ENCODE data around the gene SELENOF. TPM values are rescaled to one million over a fixed set of nuclear protein-coding genes. Genes with fewer than 3 reads are reported as not detected.

The SELENOF gene
- total RNA-seq: 100 to 1,000 TPM; 140 to 141 TPM

- CTCF ChIA-PET: interaction anchor here (0.6 to 3.3 kb wide), 10 partner anchors 10 to 210 kb away, joined by 3 to 21 read pairs (median 4); partner anchors contain the start of gene SH3GLB1
- Mint-ChIP-seq H3K36me3 (ENCODE audit: low read depth) (peaks cover 25% of the 10 kb centered on the region), H3K4me3 (no peak within 1 kb of the TSS), H3K27me3 (no peaks in the 10 kb centered on the region), H3K9me3 (ENCODE audit: low read depth) (no peaks in the 10 kb centered on the region), H3K27ac (no peak within 1 kb of the TSS), H3K4me1 (peaks cover 39% of the 10 kb centered on the region)
- DNase-seq (peak; percentile 99), ATAC-seq (peak; percentile 94)
- POLR2A ChIA-PET: interaction anchor here (0.7 to 3.0 kb wide), 4 partner anchors 131 to 518 kb away, joined by 3 to 18 read pairs (median 4); partner anchors contain the start of gene ODF2L
- intact Hi-C loops (cut with DNase I, micrococcal nuclease): loop anchor here (1.0 to 5.0 kb wide), 10 partner anchors 131 to 1771 kb away; partner anchors contain the start of genes PKN2 (in 2 of the 2), SH3GLB1 (in 2 of the 2), BCL10 (in 1 of the 2) and ODF2L (in 1 of the 2)
These were observed at the start of gene SELENOF for GRCh38 chr1:86913896-86914600. TSS of gene SELENOF (minus strand) at chr1:86914126. CDS start at chr1:86914111, 15 bp downstream.

GRCh38 chr1:86960548-86960947 lies 46.6 kb upstream of the SELENOF start:
- Mint-ChIP-seq H3K4me3 (no peak overlapping the region), H3K27me3 (no peaks in the 10 kb centered on the region), H3K9me3 (ENCODE audit: low read depth) (no peaks in the 10 kb centered on the region), H3K36me3 (ENCODE audit: low read depth) (no peaks in the 10 kb centered on the region), H3K27ac (no peak overlapping the region), H3K4me1 (no peaks in the 10 kb centered on the region)
- ChIA-PET POLR2A (interaction anchor here (0.6 kb wide), 1 partner anchor 770 kb away, joined by 3 read pairs; no protein-coding TSS in a partner anchor), CTCF (no interaction called here)
- DNase-seq (no peak), ATAC-seq (no peak)
- intact Hi-C loops (cut with DNase I, micrococcal nuclease): no loop called here

- peaks cover 5% of the 10 kb centered on the region for H3K4me1 Mint-ChIP-seq
- ATAC-seq: no peak
- POLR2A ChIA-PET: interaction anchor here (0.6 to 0.7 kb wide), 2 partner anchors 59 to 172 kb away, joined by 3 to 6 read pairs; no protein-coding TSS in a partner anchor
- H3K27me3 Mint-ChIP-seq: no peaks in the 10 kb centered on the region
- no peak overlapping the region for H3K27ac Mint-ChIP-seq
- CTCF ChIA-PET: interaction anchor here (0.9 kb wide), 1 partner anchor 87 kb away, joined by 3 read pairs; no protein-coding TSS in a partner anchor
- no peak for DNase-seq
- H3K9me3 Mint-ChIP-seq (ENCODE audit: low read depth): no peaks in the 10 kb centered on the region
- no peak overlapping the region for H3K4me3 Mint-ChIP-seq
- no peaks in the 10 kb centered on the region for H3K36me3 Mint-ChIP-seq (ENCODE audit: low read depth)
- intact Hi-C loops (cut with DNase I, micrococcal nuclease): no loop called here
These were observed 43.3 kb upstream of the SELENOF start for GRCh38 chr1:86957221-86957620.

- no peak for DNase-seq
- intact Hi-C loops (cut with DNase I, micrococcal nuclease): no loop called here
- ATAC-seq: no peak
- CTCF ChIA-PET: interaction anchor here (0.8 to 1.1 kb wide), 2 partner anchors 42 to 77 kb away, joined by 3 read pairs; no protein-coding TSS in a partner anchor
- H3K36me3 Mint-ChIP-seq (ENCODE audit: low read depth): no peaks in the 10 kb centered on the region
- H3K27me3 Mint-ChIP-seq: no peaks in the 10 kb centered on the region
- H3K4me1 Mint-ChIP-seq: peaks cover 5% of the 10 kb centered on the region
- no peak overlapping the region for H3K4me3 Mint-ChIP-seq
- no peaks in the 10 kb centered on the region for H3K9me3 Mint-ChIP-seq (ENCODE audit: low read depth)
- no peak overlapping the region for H3K27ac Mint-ChIP-seq
- POLR2A ChIA-PET: no interaction called here
These were observed 42.3 kb upstream of the SELENOF start for GRCh38 chr1:86956221-86956620.

GRCh38 chr1:86955678-86956077 lies 41.8 kb upstream of the SELENOF start:
- intact Hi-C loops (cut with DNase I, micrococcal nuclease): no loop called here
- Mint-ChIP-seq H3K9me3 (ENCODE audit: low read depth) (no peaks in the 10 kb centered on the region), H3K27ac (no peak overlapping the region), H3K4me1 (peaks cover 5% of the 10 kb centered on the region), H3K36me3 (ENCODE audit: low read depth) (no peaks in the 10 kb centered on the region), H3K27me3 (no peaks in the 10 kb centered on the region), H3K4me3 (no peak overlapping the region)
- POLR2A ChIA-PET: no interaction called here
- DNase-seq (no peak), ATAC-seq (no peak)
- CTCF ChIA-PET: interaction anchor here (0.8 to 1.1 kb wide), 2 partner anchors 42 to 78 kb away, joined by 3 read pairs; no protein-coding TSS in a partner anchor

- DNase-seq (no peak), ATAC-seq (no peak)
- Mint-ChIP-seq H3K9me3 (ENCODE audit: low read depth) (no peaks in the 10 kb centered on the region), H3K27me3 (no peaks in the 10 kb centered on the region), H3K4me3 (no peak overlapping the region), H3K4me1 (peaks cover 5% of the 10 kb centered on the region), H3K27ac (no peak overlapping the region), H3K36me3 (ENCODE audit: low read depth) (no peaks in the 10 kb centered on the region)
- CTCF ChIA-PET: interaction anchor here (1.0 kb wide), 1 partner anchor 19 kb away, joined by 3 read pairs; no protein-coding TSS in a partner anchor
- intact Hi-C loops (cut with DNase I, micrococcal nuclease): no loop called here
- POLR2A ChIA-PET: no interaction called here
These were observed 39.2 kb upstream of the SELENOF start for GRCh38 chr1:86953167-86953566.

GRCh38 chr1:86951430-86951829 lies 37.5 kb upstream of the SELENOF start:
- H3K27ac Mint-ChIP-seq: no peak overlapping the region
- intact Hi-C loops (cut with DNase I, micrococcal nuclease): no loop called here
- H3K4me1 Mint-ChIP-seq: peaks cover 5% of the 10 kb centered on the region
- H3K4me3 Mint-ChIP-seq: no peak overlapping the region
- H3K9me3 Mint-ChIP-seq (ENCODE audit: low read depth): no peaks in the 10 kb centered on the region
- ChIA-PET POLR2A (no interaction called here), CTCF (no interaction called here)
- no peak for DNase-seq
- no peaks in the 10 kb centered on the region for H3K27me3 Mint-ChIP-seq
- no peaks in the 10 kb centered on the region for H3K36me3 Mint-ChIP-seq (ENCODE audit: low read depth)
- no peak for ATAC-seq

- Mint-ChIP-seq H3K27me3 (no peaks in the 10 kb centered on the region), H3K36me3 (ENCODE audit: low read depth) (no peaks in the 10 kb centered on the region), H3K4me3 (no peak overlapping the region), H3K9me3 (ENCODE audit: low read depth) (no peaks in the 10 kb centered on the region), H3K4me1 (peaks cover 5% of the 10 kb centered on the region), H3K27ac (no peak overlapping the region)
- CTCF ChIA-PET: no interaction called here
- intact Hi-C loops (cut with DNase I, micrococcal nuclease): no loop called here
- POLR2A ChIA-PET: no interaction called here
- no peak for ATAC-seq
- DNase-seq: no peak
These were observed 36.9 kb upstream of the SELENOF start for GRCh38 chr1:86950712-86951419.

- ATAC-seq (no peak), DNase-seq (no peak)
- no peaks in the 10 kb centered on the region for H3K9me3 Mint-ChIP-seq (ENCODE audit: low read depth)
- H3K27ac Mint-ChIP-seq: no peak overlapping the region
- POLR2A ChIA-PET: no interaction called here
- H3K4me3 Mint-ChIP-seq: no peak overlapping the region
- no peaks in the 10 kb centered on the region for H3K36me3 Mint-ChIP-seq (ENCODE audit: low read depth)
- intact Hi-C loops (cut with DNase I, micrococcal nuclease): no loop called here
- H3K4me1 Mint-ChIP-seq: no peaks in the 10 kb centered on the region
- no peaks in the 10 kb centered on the region for H3K27me3 Mint-ChIP-seq
- CTCF ChIA-PET: interaction anchor here (0.9 kb wide), 1 partner anchor 9 kb away, joined by 3 read pairs; no protein-coding TSS in a partner anchor
These were observed 34.3 kb upstream of the SELENOF start for GRCh38 chr1:86948212-86948611.

GRCh38 chr1:86942743-86943142 lies 28.8 kb upstream of the SELENOF start:
- no peaks in the 10 kb centered on the region for H3K9me3 Mint-ChIP-seq (ENCODE audit: low read depth)
- ATAC-seq: no peak
- H3K27ac Mint-ChIP-seq: no peak overlapping the region
- intact Hi-C loops (cut with DNase I, micrococcal nuclease): no loop called here
- CTCF ChIA-PET: interaction anchor here (0.7 to 1.2 kb wide), 3 partner anchors 23 to 495 kb away, joined by 3 to 4 read pairs (median 3); no protein-coding TSS in a partner anchor
- no peaks in the 10 kb centered on the region for H3K36me3 Mint-ChIP-seq (ENCODE audit: low read depth)
- no peaks in the 10 kb centered on the region for H3K27me3 Mint-ChIP-seq
- DNase-seq: no peak
- H3K4me3 Mint-ChIP-seq: no peak overlapping the region
- peaks cover 7% of the 10 kb centered on the region for H3K4me1 Mint-ChIP-seq
- POLR2A ChIA-PET: no interaction called here

- intact Hi-C loops (cut with DNase I, micrococcal nuclease): no loop called here
- Mint-ChIP-seq H3K4me1 (peaks cover 7% of the 10 kb centered on the region), H3K27me3 (no peaks in the 10 kb centered on the region), H3K4me3 (no peak overlapping the region), H3K9me3 (ENCODE audit: low read depth) (no peaks in the 10 kb centered on the region), H3K27ac (no peak overlapping the region), H3K36me3 (ENCODE audit: low read depth) (no peaks in the 10 kb centered on the region)
- DNase-seq (no peak), ATAC-seq (no peak)
- POLR2A ChIA-PET: interaction anchor here (0.6 kb wide), 1 partner anchor 1935 kb away, joined by 4 read pairs; no protein-coding TSS in a partner anchor
- CTCF ChIA-PET: interaction anchor here (0.7 to 1.2 kb wide), 4 partner anchors 24 to 494 kb away, joined by 3 to 4 read pairs (median 3); no protein-coding TSS in a partner anchor
These were observed 28.1 kb upstream of the SELENOF start for GRCh38 chr1:86942042-86942441.
